Osteoblast (primary cell): Measurements from ENCODE around the gene ASB18. TPM values are rescaled to one million over a fixed set of nuclear protein-coding genes. Genes with fewer than 3 reads are reported as not detected.

Experiments
- DNase-seq: peaks from one replicate; pipeline ENCODE4 v3.0.0; 2011; ENCODE audit warnings: low spot score, mixed read lengths; ENCODE audit not compliant: insufficient read length; ENCODE audit errors: missing footprints
- H2AFZ ChIP-seq: 2 replicates; pipeline ENCODE4 v1.6.0; 2011; ENCODE audit warnings: mild to moderate bottlenecking, low read length
- H3K27ac ChIP-seq: 2 replicates; pipeline ENCODE4 v1.5.1; 2011; ENCODE audit warnings: mild to moderate bottlenecking, low read depth, low read length, moderate library complexity
- H3K27me3 ChIP-seq: 2 replicates; pipeline ENCODE4 v1.6.0; 2012; ENCODE audit warnings: mild to moderate bottlenecking, control low read depth, inconsistent platforms, low read length, moderate library complexity; ENCODE audit not compliant: insufficient read depth
- H3K36me3 ChIP-seq: 2 replicates; pipeline ENCODE4 v1.5.1; 2011; ENCODE audit warnings: mild to moderate bottlenecking, low read length, control low read depth, moderate library complexity; ENCODE audit not compliant: insufficient read depth
- H3K4me1 ChIP-seq: 2 replicates; pipeline ENCODE4 v1.5.1; 2011; ENCODE audit warnings: mild to moderate bottlenecking, low read length, control low read depth, moderate library complexity; ENCODE audit not compliant: insufficient read depth
- H3K4me2 ChIP-seq: 2 replicates; pipeline ENCODE4 v1.6.0; 2011; ENCODE audit warnings: mild to moderate bottlenecking, low read length; ENCODE audit not compliant: insufficient read depth
- H3K4me3 ChIP-seq: fragments of 200-600 bp; sonication (generic); 3 replicates; pipeline ENCODE4 v1.5.1; 2012; ENCODE audit warnings: mild to moderate bottlenecking, low read length, inconsistent platforms; ENCODE audit not compliant: insufficient read depth
- H3K79me2 ChIP-seq: 2 replicates; pipeline ENCODE4 v1.6.0; 2012; ENCODE audit warnings: mild to moderate bottlenecking, low read length, control low read depth, inconsistent platforms; ENCODE audit not compliant: insufficient read depth
- H3K9me3 ChIP-seq: 2 replicates; pipeline ENCODE4 v1.5.1; 2011; ENCODE audit warnings: low read depth, low read length, control low read depth
- H4K20me1 ChIP-seq: 2 replicates; pipeline ENCODE4 v1.6.0; 2012; ENCODE audit warnings: mild to moderate bottlenecking, low read length, control low read depth; ENCODE audit not compliant: insufficient read depth
- total RNA-seq: library from RNA; depleted of rRNA; stranded (reverse); fragments of >200 nt; gene quantifications from 2 replicates; pipeline ENCODE4 v1.2.3, GENCODE V29; 2012
- TF ChIP-seq, protein P1 (sequence below): IDR thresholded peaks from 2 replicates; pipeline ENCODE4 v1.5.1; 2011; ENCODE audit warnings: mild to moderate bottlenecking, low read depth, low read length, moderate library complexity; ENCODE audit errors: extremely low read depth

Gene ASB18
- total RNA-seq, 1 donor = not detected

DNA sequence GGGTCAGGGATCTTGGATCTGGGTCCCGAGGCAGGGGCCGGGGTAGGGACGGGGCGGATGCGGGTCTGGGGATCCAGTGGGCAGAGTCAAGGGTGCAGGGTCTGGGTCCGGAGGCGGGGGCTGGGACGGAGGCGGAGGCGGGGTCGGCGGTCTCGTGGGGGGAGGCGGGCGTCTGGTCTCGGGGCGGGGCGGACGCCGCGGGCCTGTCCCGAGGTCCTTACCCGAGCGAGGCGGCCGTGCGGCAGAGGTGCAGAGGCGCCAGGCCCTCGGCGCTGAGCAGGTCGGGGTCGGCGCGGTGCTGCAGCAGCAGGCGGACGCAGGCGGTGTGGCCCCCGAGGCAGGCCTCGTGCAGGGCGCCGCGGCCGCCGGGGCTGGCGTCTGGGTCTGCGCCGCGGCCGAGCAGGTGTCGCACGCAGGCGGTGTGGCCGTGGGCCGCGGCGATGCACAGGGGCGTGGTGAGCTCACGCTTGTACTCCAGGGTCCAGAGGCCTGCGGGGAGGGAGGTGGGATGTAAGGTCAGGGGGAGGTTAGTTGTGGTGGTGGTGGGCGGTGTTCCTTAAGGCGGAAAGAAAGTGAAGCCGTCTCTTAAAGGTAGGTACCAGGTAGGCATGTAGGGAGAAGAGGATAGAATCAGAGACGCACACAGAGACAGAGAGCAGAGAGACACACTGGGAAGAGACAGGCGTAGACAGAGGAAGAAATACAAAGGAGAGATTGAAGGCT is 26.6 kb downstream of the ASB18 start:
- no peaks in the 10 kb centered on the region for H3K4me1 ChIP-seq
- peak; percentile 84 for DNase-seq
- H3K9me3 ChIP-seq = no peaks in the 10 kb centered on the region
- peaks cover 50% of the 10 kb centered on the region for H3K27me3 ChIP-seq
- no peak overlapping the region for H2AFZ ChIP-seq
- no peak overlapping the region for H3K4me2 ChIP-seq
- no peaks in the 10 kb centered on the region for H3K36me3 ChIP-seq
- no peak overlapping the region for H3K27ac ChIP-seq
- H3K79me2 ChIP-seq = no peaks in the 10 kb centered on the region
- no peak overlapping the region for H3K4me3 ChIP-seq
- TF ChIP-seq, protein P1, sequence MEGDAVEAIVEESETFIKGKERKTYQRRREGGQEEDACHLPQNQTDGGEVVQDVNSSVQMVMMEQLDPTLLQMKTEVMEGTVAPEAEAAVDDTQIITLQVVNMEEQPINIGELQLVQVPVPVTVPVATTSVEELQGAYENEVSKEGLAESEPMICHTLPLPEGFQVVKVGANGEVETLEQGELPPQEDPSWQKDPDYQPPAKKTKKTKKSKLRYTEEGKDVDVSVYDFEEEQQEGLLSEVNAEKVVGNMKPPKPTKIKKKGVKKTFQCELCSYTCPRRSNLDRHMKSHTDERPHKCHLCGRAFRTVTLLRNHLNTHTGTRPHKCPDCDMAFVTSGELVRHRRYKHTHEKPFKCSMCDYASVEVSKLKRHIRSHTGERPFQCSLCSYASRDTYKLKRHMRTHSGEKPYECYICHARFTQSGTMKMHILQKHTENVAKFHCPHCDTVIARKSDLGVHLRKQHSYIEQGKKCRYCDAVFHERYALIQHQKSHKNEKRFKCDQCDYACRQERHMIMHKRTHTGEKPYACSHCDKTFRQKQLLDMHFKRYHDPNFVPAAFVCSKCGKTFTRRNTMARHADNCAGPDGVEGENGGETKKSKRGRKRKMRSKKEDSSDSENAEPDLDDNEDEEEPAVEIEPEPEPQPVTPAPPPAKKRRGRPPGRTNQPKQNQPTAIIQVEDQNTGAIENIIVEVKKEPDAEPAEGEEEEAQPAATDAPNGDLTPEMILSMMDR = no peak
- H4K20me1 ChIP-seq = no peaks in the 10 kb centered on the region

DNA sequence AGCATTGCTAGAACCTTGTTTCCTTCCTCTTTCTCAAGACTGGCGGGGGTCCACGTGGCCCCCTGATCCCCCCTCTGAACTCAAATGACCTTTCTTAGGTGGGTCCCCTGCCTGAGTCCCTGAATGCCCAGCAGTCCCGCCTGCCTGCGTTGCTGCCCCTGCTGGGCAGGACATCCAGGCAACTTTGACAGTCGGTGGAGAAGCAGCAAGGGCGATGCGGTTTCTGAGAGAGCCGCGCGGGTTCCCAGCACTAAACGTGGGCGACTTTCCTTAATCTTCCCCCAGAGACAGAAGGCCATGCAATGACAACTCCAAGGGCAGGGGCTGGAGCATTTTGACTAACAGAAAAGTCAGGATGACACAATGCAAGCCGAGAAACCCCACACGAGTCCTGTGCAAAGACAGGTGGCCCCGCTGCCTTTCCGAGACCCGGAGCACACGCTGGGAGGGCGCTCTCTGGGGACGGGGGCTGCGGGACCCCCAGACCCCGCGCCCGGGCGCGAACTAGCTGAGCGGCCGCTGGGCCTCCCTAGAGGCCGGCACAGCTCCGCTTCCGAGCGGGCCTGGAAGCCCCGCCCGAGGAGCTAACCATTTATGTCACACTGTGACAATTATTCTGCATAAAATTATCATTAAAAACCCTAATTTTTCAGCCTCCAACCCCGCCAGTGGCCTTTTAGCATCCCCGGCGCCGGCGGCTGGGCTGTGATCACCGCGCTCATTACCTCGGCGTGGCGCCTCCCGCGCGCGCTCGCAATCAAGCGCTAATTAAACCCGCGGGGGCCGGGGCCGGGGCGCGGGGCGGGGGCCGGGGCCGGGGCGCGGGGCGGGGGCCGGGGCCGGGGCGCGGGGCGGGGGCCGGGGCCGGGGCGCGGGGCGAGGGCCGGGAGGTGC is 27.4 kb downstream of the ASB18 start:
- no peaks in the 10 kb centered on the region for H3K36me3 ChIP-seq
- H3K4me2 ChIP-seq = no peak overlapping the region
- H3K79me2 ChIP-seq = no peaks in the 10 kb centered on the region
- H2AFZ ChIP-seq = no peak overlapping the region
- H3K9me3 ChIP-seq = no peaks in the 10 kb centered on the region
- H3K4me3 ChIP-seq = no peak overlapping the region
- peaks cover 50% of the 10 kb centered on the region for H3K27me3 ChIP-seq
- H3K27ac ChIP-seq = no peak overlapping the region
- no peaks in the 10 kb centered on the region for H3K4me1 ChIP-seq
- TF ChIP-seq, protein P1 = no peak
- no peaks in the 10 kb centered on the region for H4K20me1 ChIP-seq
- DNase-seq = peak; percentile 87

DNA sequence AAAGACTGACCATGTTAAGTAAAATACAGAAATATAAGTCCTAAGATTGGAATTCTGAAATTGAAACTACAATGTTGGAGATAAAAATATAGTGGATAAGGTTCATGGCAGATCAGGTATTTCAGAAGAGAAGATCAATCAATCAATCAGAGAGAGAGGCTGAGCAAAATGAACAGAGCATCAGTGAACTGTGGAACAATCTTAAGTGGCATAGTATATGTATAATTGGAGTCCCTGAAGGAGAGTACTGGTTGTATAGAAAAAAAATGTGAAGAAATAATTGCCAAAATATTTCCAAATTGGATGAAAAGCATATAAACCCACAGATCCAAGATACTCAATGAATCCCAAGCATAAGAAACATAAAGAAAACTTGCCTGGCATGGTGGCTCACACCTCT is 35.0 kb downstream of the ASB18 start:
- Histone ChIP-seq H3K36me3 (no peaks in the 10 kb centered on the region), H2AFZ (no peak overlapping the region), H3K27ac (no peak overlapping the region), H3K4me1 (no peaks in the 10 kb centered on the region), H3K9me3 (peaks cover 6% of the 10 kb centered on the region), H3K4me2 (no peak overlapping the region), H4K20me1 (no peaks in the 10 kb centered on the region), H3K27me3 (no peaks in the 10 kb centered on the region), H3K79me2 (no peaks in the 10 kb centered on the region), H3K4me3 (no peak overlapping the region)
- TF ChIP-seq, protein P1 = no peak
- no peak for DNase-seq

DNA sequence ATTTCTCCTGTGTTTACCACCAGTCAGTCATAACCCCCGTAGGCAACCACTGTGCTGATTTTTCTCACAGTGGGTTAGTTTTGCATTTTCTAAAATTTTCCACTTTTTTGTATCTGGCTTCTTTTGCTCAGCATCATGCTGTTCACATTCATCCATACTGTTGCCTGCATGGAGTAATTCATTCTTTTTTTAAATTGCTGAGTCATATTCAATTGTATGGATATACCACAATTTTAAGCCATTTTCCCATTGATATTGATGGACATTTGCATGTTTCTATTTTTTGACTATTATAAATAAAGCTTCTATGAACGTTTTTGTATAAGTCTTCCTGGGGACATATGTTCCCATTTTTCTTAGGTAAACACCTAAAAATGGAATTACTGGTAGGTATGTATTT is 40.5 kb downstream of the ASB18 start:
- no peaks in the 10 kb centered on the region for H3K36me3 ChIP-seq
- no peak overlapping the region for H2AFZ ChIP-seq
- H3K27me3 ChIP-seq = no peaks in the 10 kb centered on the region
- no peak overlapping the region for H3K4me2 ChIP-seq
- DNase-seq = no peak
- H3K4me3 ChIP-seq = no peak overlapping the region
- H3K9me3 ChIP-seq = no peaks in the 10 kb centered on the region
- TF ChIP-seq, protein P1 = no peak
- no peaks in the 10 kb centered on the region for H3K79me2 ChIP-seq
- no peaks in the 10 kb centered on the region for H4K20me1 ChIP-seq
- no peak overlapping the region for H3K27ac ChIP-seq
- H3K4me1 ChIP-seq = no peaks in the 10 kb centered on the region
